NCI-H2196 treated with DMSO at 0.1 percent for 48 hours (cell line): ENCODE measurements around the gene USP24.
A peak's percentile ranks its signal among the peaks of the same experiment; 100 is the strongest.

ENCODE experiments used
- DNase-seq: peaks from one replicate; lab custom pipeline; 2025; ENCODE audit not compliant: unreplicated experiment; lab: John Stamatoyannopoulos, UW

Gene USP24

DNA sequence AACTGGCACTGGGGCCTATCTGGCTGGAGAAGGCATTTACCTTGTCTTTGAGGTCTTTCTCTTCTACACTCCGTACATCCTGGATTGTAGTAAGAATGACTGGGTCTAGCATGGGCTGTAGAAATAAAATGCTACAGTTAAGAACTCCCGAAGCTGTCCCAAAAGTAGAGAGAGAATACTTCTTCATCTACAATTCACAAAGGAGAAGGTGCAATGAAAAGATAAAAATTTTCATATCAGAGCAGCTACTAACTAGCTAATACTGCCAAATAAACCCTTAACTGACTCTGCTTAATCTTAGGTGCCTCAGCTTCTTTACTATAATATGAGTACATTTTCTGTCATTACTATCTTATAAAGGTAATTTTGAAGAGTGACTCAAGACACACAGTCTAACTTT, 55.6 kb downstream of the USP24 start:
- DNase-seq: no peak

DNA sequence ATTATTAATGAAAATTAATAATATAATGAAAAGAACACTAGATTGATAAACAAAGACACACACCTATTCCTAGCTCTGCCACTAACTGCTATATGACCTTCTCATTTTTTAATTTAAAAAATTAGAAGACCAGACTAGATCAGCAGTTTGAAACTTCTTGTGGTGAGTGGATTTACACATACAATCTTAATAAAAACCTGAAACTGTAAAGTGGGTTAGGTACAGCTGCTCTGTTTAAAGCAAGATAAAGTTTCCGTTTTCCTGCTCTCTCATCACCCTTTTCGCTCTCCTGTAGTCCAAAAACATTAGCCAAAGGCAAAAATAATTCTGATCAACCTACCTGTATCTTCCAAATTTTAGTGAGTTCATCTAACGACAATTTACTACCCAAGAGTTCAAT, 58.6 kb downstream of the USP24 start:
- DNase-seq: no peak

DNA sequence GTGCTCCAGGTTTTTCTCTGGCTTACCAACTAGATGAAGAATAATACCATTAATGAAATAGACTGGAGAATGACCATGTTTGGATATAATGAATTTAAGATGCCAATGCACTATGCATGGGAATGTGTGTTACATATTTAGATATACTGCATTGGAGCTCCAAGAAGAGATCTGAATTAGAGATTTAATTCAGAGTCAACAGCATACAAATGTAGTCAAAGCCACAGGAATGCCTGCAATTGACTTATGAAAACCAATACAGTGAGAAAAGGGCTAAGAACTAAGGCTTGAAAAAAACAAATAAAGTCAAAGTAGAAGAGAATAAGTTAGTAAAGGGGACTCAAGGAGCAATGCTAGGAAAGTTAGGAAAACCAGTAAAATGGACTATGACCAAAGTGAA, 59.1 kb downstream of the USP24 start:
- no peak for DNase-seq

DNA sequence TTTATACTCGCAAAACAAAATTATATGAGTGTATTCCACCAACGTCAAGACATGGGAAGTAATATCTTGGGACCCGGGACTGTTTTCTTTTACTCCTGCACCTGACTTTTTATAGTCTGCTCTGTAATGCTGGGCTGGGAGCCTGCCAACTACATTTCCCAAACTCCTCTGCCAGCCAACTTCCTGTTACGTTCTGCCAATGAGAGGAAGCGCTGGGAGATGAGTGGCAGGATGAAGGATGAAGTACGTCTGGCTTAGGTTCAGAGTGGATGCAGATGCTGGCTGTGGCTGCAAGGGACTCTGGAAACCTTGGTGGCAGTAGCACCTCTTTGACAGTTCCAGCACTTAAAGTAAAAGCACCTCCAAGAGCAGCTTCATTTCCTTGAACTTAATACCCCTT, 59.6 kb downstream of the USP24 start:
- no peak for DNase-seq

DNA sequence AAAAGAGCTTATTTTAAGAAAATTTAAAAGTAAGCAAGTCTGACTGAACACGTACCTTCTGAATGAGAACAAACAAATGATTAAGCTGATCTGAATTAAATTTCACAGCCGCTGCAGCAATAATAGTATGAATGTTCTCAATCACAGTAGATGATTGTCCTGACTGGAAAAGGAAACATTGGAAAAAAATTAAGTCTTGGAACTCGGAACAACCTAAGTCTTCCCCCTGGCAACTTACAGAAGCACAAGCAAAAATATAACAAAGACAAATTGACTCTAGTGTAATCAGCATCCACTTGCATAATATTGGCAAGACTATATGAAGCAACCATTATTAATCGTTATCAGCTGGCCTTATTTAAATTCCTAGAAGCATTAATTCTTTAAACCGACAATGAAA, 60.5 kb downstream of the USP24 start:
- no peak for DNase-seq

DNA sequence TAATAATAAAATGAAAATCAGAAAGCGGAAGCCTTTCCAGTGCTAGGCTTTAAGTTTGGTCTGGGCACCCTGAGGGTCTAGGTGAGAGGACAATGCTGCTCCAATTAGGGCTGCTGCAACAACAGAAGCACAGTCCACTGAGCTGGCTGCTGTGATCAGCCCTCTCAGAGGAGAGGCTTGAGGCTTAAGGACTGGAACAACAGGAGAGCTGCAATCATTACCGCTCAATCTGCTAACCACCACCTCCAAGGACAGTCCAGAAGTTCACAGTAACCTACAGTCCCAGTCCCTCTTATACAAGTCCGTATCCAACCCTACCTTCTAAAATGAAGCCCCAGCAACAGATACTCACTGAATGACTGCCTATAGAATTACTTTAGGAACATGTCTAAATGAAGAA, 62.1 kb downstream of the USP24 start:
- DNase-seq: no peak

DNA sequence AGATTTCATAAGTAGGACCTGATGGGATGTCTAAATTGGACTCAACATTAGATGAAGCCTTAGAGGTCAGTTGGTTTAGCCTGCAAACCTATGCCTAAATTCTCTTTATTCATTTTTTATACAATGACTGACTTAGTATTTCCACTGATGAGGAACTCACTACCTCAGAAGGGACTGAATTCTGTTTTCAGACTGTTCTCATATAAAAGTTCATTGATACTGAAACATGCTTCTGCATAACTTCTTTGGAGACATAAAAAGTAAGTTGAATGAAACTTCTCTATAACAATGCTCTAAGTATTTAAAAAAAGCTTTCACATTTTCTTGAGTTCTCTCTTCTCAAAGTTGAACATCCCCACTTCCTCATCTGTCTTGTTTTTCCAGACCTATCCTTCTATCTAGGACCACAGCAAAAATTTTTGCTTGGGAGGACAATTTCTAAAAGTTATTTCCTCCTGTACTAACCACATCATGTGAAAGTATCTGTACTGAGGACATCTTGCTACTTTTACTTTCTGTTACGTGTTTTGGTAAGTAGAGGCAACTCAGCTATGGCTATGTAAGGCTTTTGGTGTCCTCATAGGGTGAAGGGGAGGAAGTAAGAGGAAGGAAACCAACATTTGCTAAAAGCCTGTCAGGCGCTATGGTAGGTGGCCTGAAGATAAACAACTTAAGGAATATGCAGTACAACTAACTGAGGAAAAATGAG, 64.1 kb downstream of the USP24 start:
- no peak for DNase-seq

DNA sequence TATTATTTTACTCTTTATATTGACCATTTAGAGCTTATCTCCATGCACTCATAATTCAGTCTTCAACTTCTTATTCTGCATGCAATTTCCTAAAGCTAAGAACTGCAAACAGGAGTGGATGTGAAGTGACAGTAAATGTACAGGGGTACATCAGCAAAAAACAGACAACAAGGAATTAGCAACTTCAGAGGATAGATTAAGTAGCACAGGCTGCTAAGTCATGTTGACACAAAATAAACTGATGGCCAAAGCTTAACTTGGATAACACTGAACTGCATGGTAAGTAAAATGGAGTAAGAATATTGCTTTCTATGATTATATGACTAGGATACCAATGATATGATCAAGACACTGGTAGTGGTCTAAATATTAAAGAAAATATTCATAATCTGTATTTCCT, 66.5 kb downstream of the USP24 start:
- DNase-seq: no peak

DNA sequence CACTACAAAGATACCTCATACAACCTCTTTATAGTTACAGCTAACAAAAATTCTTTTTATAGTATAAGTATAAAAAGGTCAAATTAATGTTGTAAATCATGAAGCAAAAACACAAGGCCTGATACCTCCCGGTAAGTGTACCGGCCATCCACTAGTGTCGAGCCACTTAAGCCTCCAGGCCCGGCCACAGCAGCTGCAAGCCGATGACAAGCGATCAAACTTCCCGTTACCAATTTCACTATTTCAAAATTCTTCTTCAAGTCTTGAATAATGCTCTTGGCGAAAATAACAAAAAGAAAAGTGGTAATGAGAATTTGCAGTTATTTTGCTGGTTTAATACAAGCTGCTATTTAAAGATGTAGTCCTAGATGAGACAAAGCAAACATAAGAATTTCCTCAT, 67.6 kb downstream of the USP24 start:
- no peak for DNase-seq

DNA sequence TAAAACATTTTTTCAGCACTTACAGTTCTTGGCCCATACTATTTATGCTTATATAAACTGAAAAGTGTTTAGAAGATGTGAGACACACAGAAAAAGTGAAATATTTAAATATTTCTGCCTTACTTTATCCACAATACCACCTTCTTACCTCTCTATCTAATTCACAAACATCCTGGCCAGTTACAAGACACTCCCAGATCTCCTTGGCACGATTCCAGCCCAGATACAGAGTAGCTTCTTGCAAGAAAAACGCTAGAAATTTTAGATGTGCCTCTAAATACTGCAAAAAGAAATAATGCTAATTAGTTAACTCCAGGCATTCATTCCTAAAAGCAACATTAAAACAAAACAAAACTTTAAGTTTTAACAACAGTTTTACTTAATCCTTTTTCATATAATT, 68.4 kb downstream of the USP24 start:
- DNase-seq: no peak

DNA sequence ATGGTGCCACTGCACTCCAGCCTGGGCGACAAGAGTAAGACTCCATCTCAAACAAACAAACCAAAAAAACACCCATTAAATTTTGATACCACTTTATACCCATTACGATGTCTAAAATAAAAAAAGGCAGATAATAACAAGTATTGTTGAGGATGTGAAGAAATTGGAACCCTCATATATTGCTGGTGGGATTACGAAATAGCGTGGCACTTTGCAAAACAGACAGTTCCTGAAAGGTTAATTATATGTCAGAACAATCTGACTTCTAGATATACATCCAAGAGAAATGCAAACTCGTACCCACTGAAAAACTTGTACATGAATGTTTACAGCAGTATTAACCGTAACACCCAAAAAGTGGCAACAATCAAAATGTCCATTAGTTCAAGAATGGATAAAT, 70.3 kb downstream of the USP24 start:
- no peak for DNase-seq

DNA sequence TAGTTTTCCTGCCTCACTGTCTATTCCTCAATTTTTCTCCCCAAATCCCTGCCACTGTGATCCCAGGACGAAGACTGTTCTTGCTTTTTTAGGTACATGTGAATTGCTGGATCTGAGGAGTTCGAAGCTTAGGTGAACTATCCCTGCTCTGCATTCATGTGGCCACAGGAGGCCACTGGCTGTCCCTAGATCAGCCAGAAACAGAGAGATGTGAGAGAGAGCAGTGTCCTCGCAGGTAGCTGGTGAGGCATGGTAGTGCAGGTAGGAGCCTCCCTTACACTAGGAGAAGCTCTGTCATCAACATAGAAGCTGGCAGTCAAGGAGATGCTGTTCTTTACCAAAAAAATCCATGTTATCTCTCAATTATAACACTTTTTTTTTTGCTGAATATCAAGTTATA, 71.5 kb downstream of the USP24 start:
- DNase-seq: no peak

DNA sequence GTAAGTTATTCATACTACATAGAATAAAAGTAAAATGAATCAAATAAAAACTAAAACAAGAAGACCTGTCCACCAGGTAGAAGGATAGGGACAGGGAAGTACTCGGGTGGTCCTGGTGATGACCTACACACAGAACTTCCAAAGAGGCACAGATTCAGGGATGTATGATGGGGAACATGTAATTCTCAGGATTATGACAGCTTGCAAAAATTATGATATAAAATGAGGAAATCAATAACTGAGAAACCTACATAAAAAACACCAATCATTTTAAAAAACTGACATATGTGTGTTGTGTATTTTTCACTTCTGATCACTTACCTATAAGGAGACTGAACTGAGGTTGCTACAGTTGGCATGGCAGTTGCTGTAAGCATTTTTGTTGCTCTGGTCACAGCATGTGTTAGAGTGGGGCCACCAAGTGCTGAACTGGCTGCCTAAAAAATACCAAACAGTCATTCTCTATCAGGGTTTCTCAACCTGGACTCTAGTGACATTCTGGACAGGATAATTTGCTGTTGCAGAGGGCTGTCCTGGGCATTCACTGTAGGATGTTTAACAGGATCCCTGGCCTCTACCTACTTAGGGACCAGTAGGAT, 73.8 kb downstream of the USP24 start:
- no peak for DNase-seq

DNA sequence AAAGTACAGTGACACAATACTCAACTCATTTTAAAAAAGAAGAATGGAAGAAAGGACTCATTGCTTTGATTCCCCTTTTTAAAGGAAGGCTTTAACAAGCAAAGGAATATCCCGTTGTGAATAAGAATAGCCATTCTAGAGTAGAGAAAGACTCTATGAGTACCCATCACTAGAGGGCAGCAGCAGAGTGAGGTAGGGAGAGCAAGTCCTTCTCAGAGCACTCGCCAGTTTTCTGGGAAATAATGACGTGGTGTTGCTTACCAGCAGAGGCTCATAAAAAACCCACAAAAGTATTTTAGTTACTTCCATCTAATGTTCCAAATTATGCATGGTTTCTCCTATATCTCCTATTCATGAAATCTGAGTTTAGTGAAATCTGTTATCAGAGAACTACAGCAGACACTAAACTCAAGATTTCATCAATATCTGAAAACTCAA, 74.6 kb downstream of the USP24 start:
- peak; percentile 52 for DNase-seq

DNA sequence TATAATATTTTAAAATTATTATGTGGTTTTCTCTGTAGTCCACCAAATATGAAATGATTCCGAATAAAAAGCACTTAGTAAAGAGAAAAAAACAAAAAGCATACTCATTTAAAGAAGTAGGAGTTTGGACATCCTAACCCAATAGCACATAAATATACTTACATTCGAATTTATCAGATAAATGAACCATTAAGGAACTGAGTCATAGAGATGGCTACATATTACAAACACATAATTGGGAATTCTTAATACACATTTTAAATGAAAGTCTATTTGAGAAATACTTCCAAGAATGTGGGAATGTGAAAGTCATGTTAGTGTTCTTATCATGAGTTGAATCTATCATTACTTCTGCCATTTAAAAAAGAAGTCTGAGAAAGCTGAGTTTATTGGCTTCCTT, 75.0 kb downstream of the USP24 start:
- DNase-seq: no peak

DNA sequence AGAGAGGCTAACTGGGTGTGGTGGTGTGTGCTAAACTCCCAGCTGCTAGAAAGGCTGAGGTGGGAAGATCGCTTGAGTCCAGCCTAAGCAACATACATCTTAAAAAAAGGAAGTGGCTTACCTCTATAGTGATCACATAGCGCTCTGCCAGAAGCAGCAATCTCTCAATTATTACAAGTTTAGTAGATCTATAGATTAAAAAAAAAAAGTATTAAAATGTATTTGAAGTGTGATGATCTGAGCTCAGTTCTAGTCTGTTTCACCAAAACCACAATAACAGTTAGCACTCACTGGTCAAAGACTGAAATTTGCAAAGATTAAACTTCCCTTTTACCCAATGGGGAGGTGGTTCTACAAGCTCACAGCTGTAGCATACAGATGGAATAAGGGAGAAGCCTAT, 76.3 kb downstream of the USP24 start:
- no peak for DNase-seq

DNA sequence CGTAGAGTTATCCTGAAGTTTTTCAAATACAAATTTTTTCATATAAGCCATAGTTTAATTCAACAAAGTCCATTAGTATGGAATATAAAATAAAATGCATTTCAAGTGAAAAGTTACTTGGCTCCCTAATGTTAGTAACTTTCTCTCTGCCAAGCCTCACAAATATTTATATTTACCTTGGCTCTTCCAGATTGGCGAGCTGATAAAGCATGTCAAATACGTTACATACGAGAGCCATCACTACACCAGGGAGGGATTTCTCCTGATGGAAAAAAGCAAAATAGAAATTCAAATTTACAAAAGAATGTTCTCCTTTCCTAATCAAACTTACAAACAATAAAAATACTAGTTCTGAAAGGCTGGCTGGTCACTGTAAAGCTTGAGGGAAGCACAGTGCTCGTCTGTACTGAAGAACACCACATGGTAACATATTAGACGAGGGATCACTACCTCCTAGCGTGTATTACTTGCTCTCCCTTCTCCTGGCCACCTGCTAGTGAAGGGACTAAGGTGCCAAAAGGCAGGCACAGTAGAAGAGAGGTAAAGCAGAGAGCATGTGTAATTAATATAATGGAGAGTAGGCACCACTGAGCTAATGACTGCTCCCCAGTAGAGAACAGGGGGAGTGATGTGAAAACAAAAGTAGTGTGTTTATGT, 80.9 kb downstream of the USP24 start:
- DNase-seq: no peak

DNA sequence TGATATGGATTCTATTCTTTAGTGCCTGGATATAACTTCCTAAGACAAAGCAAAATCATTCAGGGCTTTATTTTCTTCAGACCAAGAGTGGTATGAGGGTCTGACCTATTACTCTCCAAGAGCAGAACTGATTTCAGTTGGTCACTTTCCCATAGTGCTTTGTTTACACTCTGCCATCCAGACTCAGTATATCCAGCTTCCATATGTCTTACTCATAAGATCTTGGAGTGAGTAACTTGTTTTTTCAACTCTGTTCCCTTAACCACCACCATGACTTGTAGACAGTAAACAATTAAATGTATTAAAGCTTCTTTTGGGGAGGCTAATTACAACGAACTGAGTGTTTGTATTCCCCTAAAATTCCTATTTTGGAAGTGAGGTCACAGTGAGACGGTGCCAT, 83.4 kb downstream of the USP24 start:
- no peak for DNase-seq

DNA sequence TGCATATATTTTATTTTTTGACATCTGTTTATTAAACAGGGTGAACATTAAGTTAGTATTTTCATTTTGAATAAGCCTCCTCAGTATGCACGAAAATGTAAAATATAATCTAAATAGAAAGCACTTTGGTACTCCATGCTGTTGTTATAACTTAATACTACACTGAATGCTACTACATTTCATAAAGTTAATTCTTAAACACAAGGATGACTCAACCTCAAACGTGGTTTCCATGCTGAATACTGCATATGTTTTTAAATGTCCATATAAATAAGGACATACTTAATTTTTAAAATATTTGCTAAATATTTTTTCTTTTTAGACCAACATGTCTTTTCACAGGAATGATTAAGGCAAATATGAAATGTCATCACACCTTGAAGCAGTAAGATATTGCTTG, 83.9 kb downstream of the USP24 start:
- DNase-seq: no peak

DNA sequence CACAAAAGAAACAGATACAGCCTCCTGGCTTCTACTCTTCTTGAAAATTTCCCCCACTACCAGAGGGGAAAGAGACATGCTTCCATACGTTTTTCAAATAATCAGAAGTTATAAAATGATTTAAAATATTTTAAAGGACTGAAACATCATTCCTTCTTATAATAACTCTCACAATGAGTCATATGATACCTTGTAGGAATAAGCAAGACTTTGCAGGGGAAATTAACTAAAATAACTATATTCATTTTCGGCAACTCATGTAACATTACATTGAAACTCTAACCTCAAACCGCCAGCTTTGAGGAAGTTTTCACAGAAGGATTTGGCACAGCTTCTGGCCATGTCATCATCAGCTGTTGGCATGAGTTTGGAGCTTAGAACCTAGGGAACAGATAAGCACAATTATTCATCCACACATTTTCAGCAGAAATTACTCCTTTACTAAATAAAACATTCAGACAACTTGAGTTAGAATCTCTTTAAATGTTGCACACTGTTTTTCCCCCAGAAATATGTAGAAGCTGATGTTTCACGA, 85.9 kb downstream of the USP24 start:
- no peak for DNase-seq

DNA sequence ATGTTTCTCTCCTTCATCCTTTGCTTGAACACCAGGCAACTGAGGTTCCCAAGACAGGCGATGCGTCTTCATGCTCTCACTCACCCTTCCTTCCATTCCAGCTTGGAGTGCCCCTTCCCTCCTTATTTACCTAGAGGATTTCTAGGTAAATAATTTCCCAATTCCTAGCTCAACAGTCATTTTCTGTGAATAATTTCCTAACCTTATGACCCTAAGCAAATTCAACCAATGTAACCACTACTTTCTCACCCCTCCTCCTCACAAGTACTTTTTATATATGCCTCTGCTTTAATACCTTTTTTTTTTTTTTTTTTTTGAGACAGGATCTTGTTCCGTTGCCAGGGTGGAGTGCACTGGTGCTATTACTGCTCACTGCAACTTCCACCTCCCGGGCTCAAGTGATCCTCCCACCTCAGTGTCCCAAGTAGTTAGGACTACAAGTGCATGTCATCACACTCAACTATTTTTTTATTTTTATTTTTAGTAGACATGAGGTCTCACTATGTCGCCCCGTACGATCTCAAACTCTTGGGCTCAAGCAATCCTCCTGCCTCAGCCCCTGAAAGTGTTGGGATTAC, 86.7 kb downstream of the USP24 start:
- DNase-seq: no peak

DNA sequence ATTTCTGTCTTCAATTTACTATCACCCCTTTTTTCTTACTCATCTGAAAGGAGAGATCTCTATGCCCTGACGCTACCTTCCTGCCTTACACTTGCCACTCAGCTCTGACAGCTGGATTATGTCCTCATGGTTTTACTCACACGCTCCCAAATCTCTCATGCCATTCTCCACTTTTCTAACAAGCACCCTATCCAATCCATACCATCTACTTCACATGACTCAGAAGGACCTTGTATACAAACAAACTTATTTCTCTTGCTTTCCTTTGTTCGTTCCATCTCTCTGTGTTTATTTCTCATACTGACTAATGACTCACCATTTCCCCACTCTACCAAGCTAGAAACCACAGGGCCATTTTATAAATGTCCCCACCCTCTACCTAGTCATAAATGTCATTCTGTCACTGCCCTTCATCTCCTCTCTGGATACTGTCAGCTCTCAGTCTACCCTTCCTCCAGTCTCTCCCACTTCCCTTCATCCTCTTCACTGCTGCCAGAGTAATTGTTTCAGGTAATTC, 87.3 kb downstream of the USP24 start:
- no peak for DNase-seq
